Erythroblast (primary cell): ENCODE data around the gene VWC2L.

Experiments used
- GATA1 ChIP-seq: IDR thresholded peaks from 2 replicates; pipeline ENCODE4 v1.6.1; 2011; ENCODE audit warnings: low read depth, mild to moderate bottlenecking, control low read depth, low read length, moderate library complexity
- POLR2A ChIP-seq: IDR thresholded peaks from 2 replicates; pipeline ENCODE4 v1.6.1; 2011; ENCODE audit warnings: mild to moderate bottlenecking, low read length

DNA sequence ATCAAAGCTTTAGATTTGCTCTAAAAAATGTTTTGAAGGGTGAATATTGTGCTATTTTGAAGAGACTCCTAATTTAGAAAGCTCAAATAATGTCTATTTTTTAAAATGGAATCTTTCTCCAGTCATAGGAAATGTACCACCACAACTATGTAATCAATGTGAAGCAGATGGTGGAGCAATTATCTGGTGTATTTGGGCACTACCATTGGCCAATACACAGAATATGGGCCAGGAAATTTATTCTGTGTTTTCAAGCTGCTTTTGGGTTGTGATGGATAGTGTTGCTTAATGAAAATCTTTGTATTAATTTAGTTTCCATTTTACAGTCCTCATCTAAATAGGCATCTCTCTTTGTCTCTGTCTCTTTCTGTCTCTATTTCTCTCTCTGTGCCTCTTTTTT is 17.1 kb upstream of the VWC2L start:
- TF ChIP-seq POLR2A (no peak), GATA1 (no peak)
